Tibial nerve (tissue), 4 donors: ENCODE results near the gene GRIN1.

Source experiments
- EP300 ChIP-seq, 2 donors: sonication (generic); formaldehyde crosslinking; IDR thresholded peaks; one replicate each; pipeline ENCODE4 v1.6.1; 2017; ENCODE audit warnings: antibody characterized with exemption in 2 of 2, mild to moderate bottlenecking in 1 of 2
- TF ChIP-seq, protein P1 (sequence below), 5 experiments: fragments of 200-600 bp in 3 of 5; fragments of 450-650 bp in 2 of 5; sonication (generic) in 3 of 5; IDR thresholded peaks; one replicate each; pipeline ENCODE4 v1.5.1; 2016 to 2019; ENCODE audit warnings: antibody characterized with exemption in 5 of 5, mild to moderate bottlenecking in 3 of 5, moderate library complexity in 2 of 5

DNA sequence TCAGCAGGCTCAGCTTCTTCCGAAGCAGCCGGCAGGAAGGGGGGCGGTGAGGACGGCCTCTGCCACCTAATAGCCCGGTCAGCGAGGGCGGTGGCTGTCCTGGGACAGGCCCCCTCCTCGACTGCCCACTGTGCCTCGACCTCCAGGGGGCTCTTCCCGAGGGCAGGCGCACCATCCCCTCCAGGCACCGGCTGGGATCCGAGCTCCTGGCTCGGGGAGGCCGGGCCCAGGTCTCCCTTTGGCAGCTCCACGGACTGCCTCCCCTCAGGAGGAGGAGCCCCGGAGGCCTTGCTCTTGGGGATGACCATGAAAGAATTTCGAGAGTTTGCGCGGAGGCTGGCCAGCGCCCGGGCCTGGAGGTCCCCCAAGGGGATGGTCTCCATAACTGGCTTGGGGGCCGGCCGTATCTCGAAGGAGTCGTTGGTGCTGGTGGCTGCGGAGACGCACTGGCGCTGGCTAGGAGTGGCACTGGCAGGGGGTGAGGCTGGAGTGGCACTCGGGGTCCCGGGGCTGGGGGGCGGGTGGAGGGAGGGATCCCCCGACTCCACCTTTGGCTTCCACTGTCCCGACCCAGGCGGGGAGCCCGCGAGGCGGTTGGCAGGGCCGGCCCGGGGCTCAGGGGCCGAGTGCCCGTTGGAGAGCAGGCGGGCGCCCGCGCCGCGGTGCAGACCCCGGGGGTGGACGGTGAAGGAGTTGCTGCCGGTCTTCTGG, 60.6 kb downstream of the GRIN1 start:
- TF ChIP-seq, protein P1, sequence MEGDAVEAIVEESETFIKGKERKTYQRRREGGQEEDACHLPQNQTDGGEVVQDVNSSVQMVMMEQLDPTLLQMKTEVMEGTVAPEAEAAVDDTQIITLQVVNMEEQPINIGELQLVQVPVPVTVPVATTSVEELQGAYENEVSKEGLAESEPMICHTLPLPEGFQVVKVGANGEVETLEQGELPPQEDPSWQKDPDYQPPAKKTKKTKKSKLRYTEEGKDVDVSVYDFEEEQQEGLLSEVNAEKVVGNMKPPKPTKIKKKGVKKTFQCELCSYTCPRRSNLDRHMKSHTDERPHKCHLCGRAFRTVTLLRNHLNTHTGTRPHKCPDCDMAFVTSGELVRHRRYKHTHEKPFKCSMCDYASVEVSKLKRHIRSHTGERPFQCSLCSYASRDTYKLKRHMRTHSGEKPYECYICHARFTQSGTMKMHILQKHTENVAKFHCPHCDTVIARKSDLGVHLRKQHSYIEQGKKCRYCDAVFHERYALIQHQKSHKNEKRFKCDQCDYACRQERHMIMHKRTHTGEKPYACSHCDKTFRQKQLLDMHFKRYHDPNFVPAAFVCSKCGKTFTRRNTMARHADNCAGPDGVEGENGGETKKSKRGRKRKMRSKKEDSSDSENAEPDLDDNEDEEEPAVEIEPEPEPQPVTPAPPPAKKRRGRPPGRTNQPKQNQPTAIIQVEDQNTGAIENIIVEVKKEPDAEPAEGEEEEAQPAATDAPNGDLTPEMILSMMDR (IDR thresholded peaks at IDR 0.05) = no peak
- TF ChIP-seq EP300 (IDR thresholded peaks at IDR 0.05) = no peak
